Bronchial epithelial cell (primary cell): Measurements from ENCODE around the gene TNNI3K. TPM values are rescaled to one million over a fixed set of nuclear protein-coding genes. Genes with fewer than 3 reads are reported as not detected.

Experiments used
- DNase-seq: peaks from one replicate; pipeline ENCODE4 v3.0.0-alpha.2; 2010; ENCODE audit warnings: low read depth
- FAIRE-seq: peaks from 2 replicates; lab custom pipeline; 2011; peaks lifted over from hg19 to GRCh38; lab: Jason Lieb, UNC
- H3K27me3 ChIP-seq: 2 replicates; pipeline ENCODE4 v1.5.1; 2011; ENCODE audit warnings: low read length; ENCODE audit not compliant: control insufficient read depth, insufficient read depth
- H3K36me3 ChIP-seq: 2 replicates; pipeline ENCODE4 v1.5.1; 2011; ENCODE audit warnings: low read length; ENCODE audit not compliant: control insufficient read depth, insufficient read depth
- H3K4me3 ChIP-seq: 2 replicates; pipeline ENCODE4 v1.5.1; 2011; ENCODE audit warnings: mild to moderate bottlenecking, low read depth, low read length, control low read depth
- CTCF ChIP-seq: IDR thresholded peaks from 2 replicates; pipeline ENCODE4 v1.5.1; 2011; ENCODE audit warnings: mild to moderate bottlenecking, moderate library complexity, low read length, control low read depth, inconsistent platforms; ENCODE audit not compliant: insufficient read depth, severe bottlenecking
- total RNA-seq: library from RNA; depleted of rRNA; stranded (reverse); fragments of >200 nt; gene quantifications from 2 replicates; pipeline ENCODE4 v1.2.1, GENCODE V29; 2014

Gene TNNI3K
- total RNA-seq, 1 donor from 2014 or later, result 1.3 TPM

- Histone ChIP-seq H3K4me3 (no peak overlapping the region), H3K27me3 (no peaks in the 10 kb centered on the region), H3K36me3 (no peaks in the 10 kb centered on the region)
- FAIRE-seq (no peak), DNase-seq (no peak)
- TF ChIP-seq CTCF, result no peak
These were observed 188.3 kb downstream of the TNNI3K start for GRCh38 chr1:74423471-74423870.

- Histone ChIP-seq H3K36me3 (no peaks in the 10 kb centered on the region), H3K4me3 (no peak overlapping the region), H3K27me3 (no peaks in the 10 kb centered on the region)
- FAIRE-seq, result no peak
- no peak for TF ChIP-seq CTCF
- no peak for DNase-seq
These were observed 190.5 kb downstream of the TNNI3K start for GRCh38 chr1:74425676-74426075.

GRCh38 chr1:74426208-74426937 is 191.2 kb downstream of the TNNI3K start:
- Histone ChIP-seq H3K36me3 (no peaks in the 10 kb centered on the region), H3K4me3 (no peak overlapping the region), H3K27me3 (no peaks in the 10 kb centered on the region)
- FAIRE-seq (no peak), DNase-seq (no peak)
- TF ChIP-seq CTCF, result no peak

- Histone ChIP-seq H3K36me3 (no peaks in the 10 kb centered on the region), H3K27me3 (no peaks in the 10 kb centered on the region), H3K4me3 (no peak overlapping the region)
- DNase-seq (no peak), FAIRE-seq (no peak)
- no peak for TF ChIP-seq CTCF
These were observed 192.5 kb downstream of the TNNI3K start for GRCh38 chr1:74427681-74428080.

GRCh38 chr1:74429580-74429979 is 194.4 kb downstream of the TNNI3K start:
- Histone ChIP-seq H3K4me3 (no peak overlapping the region), H3K36me3 (no peaks in the 10 kb centered on the region), H3K27me3 (no peaks in the 10 kb centered on the region)
- DNase-seq (no peak), FAIRE-seq (no peak)
- TF ChIP-seq CTCF, result no peak
